HEK293 (cell line): ENCODE data around the gene DCUN1D4.

Experiments used
- CTCF ChIP-seq: fragments of 450-650 bp; formaldehyde crosslinking; IDR thresholded peaks from 2 replicates; pipeline ENCODE4 v1.5.1; 2016; ENCODE audit warnings: missing biosample characterization, missing genetic modification characterization
- PATZ1 ChIP-seq: fragments of 450-650 bp; formaldehyde crosslinking; IDR thresholded peaks from 2 replicates; pipeline ENCODE4 v1.5.1; 2016; ENCODE audit warnings: missing biosample characterization, missing genetic modification characterization
- PBX3 ChIP-seq: sonication (generic); formaldehyde crosslinking; IDR thresholded peaks from 2 replicates; pipeline ENCODE4 v1.8.1; 2022; ENCODE audit warnings: mild to moderate bottlenecking, moderate library complexity, missing genetic modification reagents
- SP2 ChIP-seq: fragments of 450-650 bp; formaldehyde crosslinking; IDR thresholded peaks from 2 replicates; pipeline ENCODE4 v1.5.1; 2016; ENCODE audit warnings: missing biosample characterization, missing genetic modification characterization
- ZBTB7A ChIP-seq: fragments of 450-650 bp; formaldehyde crosslinking; IDR thresholded peaks from 2 replicates; pipeline ENCODE4 v1.5.1; 2016; ENCODE audit warnings: low read depth, missing biosample characterization, missing genetic modification characterization
- ZNF202 ChIP-seq: fragments of 450-650 bp; formaldehyde crosslinking; IDR thresholded peaks from 2 replicates; pipeline ENCODE4 v1.5.1; 2016; ENCODE audit warnings: missing biosample characterization, missing genetic modification characterization, borderline replicate concordance
- ZNF211 ChIP-seq: fragments of 450-650 bp; formaldehyde crosslinking; IDR thresholded peaks from 2 replicates; pipeline ENCODE4 v1.5.1; 2016; ENCODE audit warnings: low read depth, missing biosample characterization, missing genetic modification characterization
- ZNF239 ChIP-seq: fragments of 450-650 bp; formaldehyde crosslinking; IDR thresholded peaks from 2 replicates; pipeline ENCODE4 v1.5.1; 2016; ENCODE audit warnings: missing biosample characterization, missing genetic modification characterization

GRCh38 chr4:51894059-51894645 is 51.2 kb downstream of the DCUN1D4 start:
- TF ChIP-seq CTCF = no peak
- no peak for TF ChIP-seq ZNF211 (tag by site-specific recombination)
- no peak for TF ChIP-seq PATZ1 (tag by site-specific recombination)
- no peak for TF ChIP-seq SP2
- TF ChIP-seq ZNF239 (tag by site-specific recombination) = no peak
- TF ChIP-seq ZNF202 = no peak
- no peak for TF ChIP-seq PBX3 (CRISPR knock-in tag)
- no peak for TF ChIP-seq ZBTB7A (tag by site-specific recombination)
